ENCODE results near the gene LEPR. TPM values are rescaled to one million over a fixed set of nuclear protein-coding genes. Genes with fewer than 3 reads are reported as not detected.
A peak's percentile ranks its signal among the peaks of the same experiment; 100 is the strongest.

LEPR gene
- total RNA-seq, 1 experiment from 2014 or later = 1.9 TPM

GRCh38 chr1:65401612-65402011, 18.9 kb upstream of the LEPR start:
- no peaks in the 10 kb centered on the region for H3K36me3 ChIP-seq (ENCODE audit: control insufficient read depth, insufficient read depth, low read length)
- no peaks in the 10 kb centered on the region for H3K9me3 Mint-ChIP-seq (ENCODE audit: unreplicated experiment)
- H3K4me1 ChIP-seq = no peaks in the 10 kb centered on the region
- no peaks in the 10 kb centered on the region for H3K9me3 ChIP-seq
- no TSS peak for BruUV-seq (replicated peaks)
- no peak overlapping the region for H3K4me3 Mint-ChIP-seq (ENCODE audit: unreplicated experiment)
- ChIA-PET POLR2A (no interaction called here), CTCF (no interaction called here)
- H3K27ac Mint-ChIP-seq (ENCODE audit: unreplicated experiment) = no peak overlapping the region
- no peak for DNase-seq
- intact Hi-C loops (cut with micrococcal nuclease; ENCODE audit: unreplicated experiment) = no loop called here
- H3K4me3 ChIP-seq (ENCODE audit: low read depth, low read length) = no peak overlapping the region
- no peaks in the 10 kb centered on the region for H3K27me3 Mint-ChIP-seq (ENCODE audit: insufficient read depth, unreplicated experiment)
- H3K36me3 Mint-ChIP-seq (ENCODE audit: insufficient read depth, unreplicated experiment) = no peaks in the 10 kb centered on the region
- no peak for TF ChIP-seq CTCF (IDR thresholded peaks at IDR 0.05; ENCODE audit: insufficient read depth in 1 of 2, low read depth in 1 of 2, low read length in 1 of 2, severe bottlenecking in 1 of 2, unreplicated experiment in 1 of 2)
- no peaks in the 10 kb centered on the region for H3K27me3 ChIP-seq (replicated peaks; ENCODE audit: control insufficient read depth, insufficient read depth, low read length)
- no peaks in the 10 kb centered on the region for H3K4me1 Mint-ChIP-seq (ENCODE audit: low read depth, unreplicated experiment)

GRCh38 chr1:65404941-65405340, 15.5 kb upstream of the LEPR start:
- DNase-seq = no peak
- TF ChIP-seq CTCF (IDR thresholded peaks at IDR 0.05; ENCODE audit: insufficient read depth in 1 of 2, low read depth in 1 of 2, low read length in 1 of 2, severe bottlenecking in 1 of 2, unreplicated experiment in 1 of 2) = no peak
- Histone ChIP-seq H3K27me3 (replicated peaks; ENCODE audit: control insufficient read depth, insufficient read depth, low read length) (no peaks in the 10 kb centered on the region), H3K36me3 (ENCODE audit: control insufficient read depth, insufficient read depth, low read length) (no peaks in the 10 kb centered on the region), H3K9me3 (no peaks in the 10 kb centered on the region), H3K4me3 (ENCODE audit: low read depth, low read length) (no peak overlapping the region), H3K4me1 (peaks cover 15% of the 10 kb centered on the region)
- Mint-ChIP-seq H3K4me3 (ENCODE audit: unreplicated experiment) (no peak overlapping the region), H3K9me3 (ENCODE audit: unreplicated experiment) (no peaks in the 10 kb centered on the region), H3K36me3 (ENCODE audit: insufficient read depth, unreplicated experiment) (no peaks in the 10 kb centered on the region), H3K4me1 (ENCODE audit: low read depth, unreplicated experiment) (no peaks in the 10 kb centered on the region), H3K27me3 (ENCODE audit: insufficient read depth, unreplicated experiment) (no peaks in the 10 kb centered on the region), H3K27ac (ENCODE audit: unreplicated experiment) (no peak overlapping the region)
- intact Hi-C loops (cut with micrococcal nuclease; ENCODE audit: unreplicated experiment) = no loop called here
- CTCF ChIA-PET = no interaction called here
- BruUV-seq (replicated peaks) = no TSS peak
- POLR2A ChIA-PET = no interaction called here

- BruUV-seq (replicated peaks) = no TSS peak
- peak; percentile 54 to 59 for DNase-seq
Observed at GRCh38 chr1:65407877-65408276, 12.6 kb upstream of the LEPR start.

More at GRCh38 chr1:65407877-65408276, 12.6 kb upstream of the LEPR start:
- Histone ChIP-seq H3K9me3 (no peaks in the 10 kb centered on the region), H3K4me1 (peaks cover 19% of the 10 kb centered on the region), H3K4me3 (ENCODE audit: low read depth, low read length) (no peak overlapping the region), H3K36me3 (ENCODE audit: control insufficient read depth, insufficient read depth, low read length) (no peaks in the 10 kb centered on the region), H3K27me3 (replicated peaks; ENCODE audit: control insufficient read depth, insufficient read depth, low read length) (no peaks in the 10 kb centered on the region)
- CTCF ChIA-PET = no interaction called here
- POLR2A ChIA-PET = no interaction called here
- H3K27me3 Mint-ChIP-seq (ENCODE audit: insufficient read depth, unreplicated experiment) = no peaks in the 10 kb centered on the region
- no peaks in the 10 kb centered on the region for H3K9me3 Mint-ChIP-seq (ENCODE audit: unreplicated experiment)
- H3K36me3 Mint-ChIP-seq (ENCODE audit: insufficient read depth, unreplicated experiment) = no peaks in the 10 kb centered on the region
- TF ChIP-seq CTCF (IDR thresholded peaks at IDR 0.05; ENCODE audit: insufficient read depth in 1 of 2, low read depth in 1 of 2, low read length in 1 of 2, severe bottlenecking in 1 of 2, unreplicated experiment in 1 of 2) = no peak
- H3K4me1 Mint-ChIP-seq (ENCODE audit: low read depth, unreplicated experiment) = peaks cover 11% of the 10 kb centered on the region
- intact Hi-C loops (cut with micrococcal nuclease; ENCODE audit: unreplicated experiment) = no loop called here
- H3K27ac Mint-ChIP-seq (ENCODE audit: unreplicated experiment) = peak overlapping the region; percentile 4
- H3K4me3 Mint-ChIP-seq (ENCODE audit: unreplicated experiment) = no peak overlapping the region
